Embryonic facial prominence (tissue), 1 donor: ENCODE results near the gene METTL4.
A peak's percentile ranks its signal among the peaks of the same experiment; 100 is the strongest.
"Not testable (repeated sequence)": the region's sequence is repeated elsewhere in the genome, so short reads cannot be mapped to it uniquely, and the experiment has no call there.

Experiments used
- DNase-seq: peaks from one replicate; pipeline ENCODE4 v3.0.0-alpha.2; 2016; ENCODE audit errors: extremely low spot score

METTL4 gene

GRCh38 chr18:2559249-2559648 lies 12.1 kb downstream of the METTL4 start:
- no peak for DNase-seq

GRCh38 chr18:2557536-2557935 lies 13.8 kb downstream of the METTL4 start:
- DNase-seq = no peak

- DNase-seq = no peak
Observed at GRCh38 chr18:2555895-2556294, 15.4 kb downstream of the METTL4 start.

DNA sequence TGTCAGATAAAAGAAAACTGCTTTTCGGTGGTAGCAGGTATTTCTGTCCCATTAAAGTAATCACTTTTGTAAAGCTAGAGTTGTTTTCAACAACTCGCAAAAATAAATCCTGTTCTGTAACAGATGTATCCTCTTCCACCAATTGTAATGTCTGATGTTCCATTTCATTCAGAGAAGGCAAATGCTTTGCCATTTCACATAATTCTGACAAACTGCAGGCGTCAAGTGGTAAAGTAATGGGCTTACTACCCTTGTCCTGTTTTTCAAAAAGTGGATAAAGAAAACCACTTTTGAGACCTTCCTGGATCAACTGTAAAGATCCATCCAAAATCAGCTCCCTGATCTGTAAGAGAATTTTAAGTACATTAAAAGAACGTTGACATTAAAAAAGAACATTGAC lies 16.6 kb downstream of the METTL4 start:
- no peak for DNase-seq

GRCh38 chr18:2551425-2551824 lies 19.9 kb downstream of the METTL4 start:
- no peak for DNase-seq

DNA sequence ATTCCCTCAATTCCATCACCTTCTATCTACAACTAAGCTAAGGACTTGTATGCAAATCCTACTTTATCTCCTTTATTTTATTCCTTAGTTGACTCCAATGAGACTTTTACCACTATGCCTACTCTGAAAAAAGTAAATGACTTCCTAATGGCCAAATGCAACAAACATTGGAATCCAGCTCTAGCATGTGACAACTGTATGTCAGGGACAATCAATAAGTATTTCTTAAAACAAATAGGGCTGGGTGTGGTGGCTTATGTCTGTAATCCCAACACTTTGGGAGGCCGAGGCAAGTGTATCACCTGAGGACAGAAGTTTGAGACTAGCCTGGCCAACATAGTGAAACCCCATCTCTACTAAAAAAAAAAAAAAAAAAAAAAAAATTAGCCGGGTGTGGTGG lies 21.8 kb downstream of the METTL4 start:
- no peak for DNase-seq

GRCh38 chr18:2547477-2548087 lies 23.7 kb downstream of the METTL4 start:
- peak; percentile 49 for DNase-seq

DNA sequence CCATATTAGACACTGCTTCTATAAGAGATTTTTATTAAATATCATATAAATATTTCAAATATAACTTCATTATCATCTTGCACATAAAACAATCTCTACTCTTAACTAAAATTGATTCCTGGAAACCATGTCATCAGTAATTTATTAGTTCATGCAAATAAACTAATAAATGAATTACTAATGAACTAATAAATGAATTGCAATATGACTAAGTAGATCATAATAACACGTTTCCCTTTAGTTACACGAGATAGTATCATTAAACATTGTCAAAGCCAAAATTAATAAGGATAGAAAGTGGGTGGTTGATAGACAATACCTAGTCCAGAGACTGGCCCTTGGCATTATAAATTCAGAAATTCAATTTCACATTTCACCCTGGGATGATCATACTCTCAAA lies 26.1 kb downstream of the METTL4 start:
- no peak for DNase-seq

DNA sequence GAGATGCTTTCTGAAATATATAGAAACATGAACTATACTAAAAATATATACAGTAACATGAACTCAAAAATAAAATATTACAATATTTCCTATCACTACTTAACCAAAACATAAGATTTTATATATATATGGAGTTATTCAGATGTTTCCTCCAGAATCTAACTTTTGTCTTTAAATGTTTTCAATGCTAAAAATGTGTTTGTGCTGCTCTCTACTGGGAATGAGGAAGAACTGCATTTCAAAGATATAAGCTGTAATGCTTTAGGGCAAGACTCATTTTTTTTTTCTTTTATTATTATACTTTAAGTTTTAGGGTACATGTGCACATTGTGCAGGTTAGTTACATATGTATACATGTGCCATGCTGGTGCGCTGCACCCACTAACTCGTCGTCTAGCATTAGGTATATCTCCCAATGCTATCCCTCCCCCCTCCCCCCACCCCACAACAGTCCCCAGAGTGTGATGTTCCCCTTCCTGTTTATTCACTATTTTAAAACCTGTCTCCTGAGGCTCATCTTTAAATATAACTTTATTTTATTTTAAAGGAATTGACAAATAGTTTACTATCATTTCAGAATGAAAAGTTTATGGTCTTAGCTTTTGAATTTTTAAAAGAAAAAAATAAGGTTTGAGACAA lies 29.3 kb downstream of the METTL4 start:
- peak; percentile 65 for DNase-seq

GRCh38 chr18:2540575-2540974 lies 30.7 kb downstream of the METTL4 start:
- no peak for DNase-seq

GRCh38 chr18:2538844-2539243 lies 32.5 kb downstream of the METTL4 start:
- DNase-seq = no peak

DNA sequence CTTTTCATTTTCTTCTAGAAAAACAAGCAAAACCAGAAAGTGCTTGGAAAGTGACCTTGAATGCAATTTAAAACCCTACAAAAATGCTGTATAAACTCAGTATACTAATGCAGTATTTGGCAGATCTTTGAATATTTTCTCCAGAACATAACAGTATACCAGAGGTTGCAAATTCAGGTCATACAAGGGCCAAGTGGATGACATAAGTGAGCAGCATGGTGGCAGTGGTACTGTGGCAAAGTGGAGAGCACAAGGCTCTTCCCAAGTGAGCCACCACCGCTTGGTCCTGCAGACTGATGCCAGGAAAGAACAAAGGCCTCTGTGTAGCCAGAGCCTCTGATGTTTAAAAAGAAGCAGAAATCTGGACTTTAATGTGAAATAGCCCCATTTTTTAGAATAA lies 33.1 kb downstream of the METTL4 start:
- DNase-seq = no peak

DNA sequence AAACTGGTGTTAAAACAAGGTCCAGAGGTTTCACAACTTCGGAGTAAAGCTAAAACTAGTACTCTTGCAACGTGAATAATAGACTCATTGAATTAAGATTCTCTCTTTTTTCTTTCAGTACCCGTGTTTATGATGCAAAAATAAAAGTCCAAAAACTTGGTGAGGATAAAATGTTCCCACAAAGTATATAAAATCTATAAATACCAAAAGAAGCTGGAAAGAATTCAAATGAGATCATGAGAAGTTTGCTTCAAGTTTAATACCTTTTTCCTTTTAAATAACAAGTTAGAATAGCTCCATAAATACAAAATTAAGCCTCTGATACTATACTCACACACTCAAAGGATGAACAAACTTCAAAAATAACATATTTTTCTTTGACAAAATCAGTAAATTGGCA lies 34.0 kb downstream of the METTL4 start:
- no peak for DNase-seq

GRCh38 chr18:2536493-2536892 lies 34.8 kb downstream of the METTL4 start:
- no peak for DNase-seq

GRCh38 chr18:2536063-2536462 lies 35.2 kb downstream of the METTL4 start:
- no peak for DNase-seq

DNA sequence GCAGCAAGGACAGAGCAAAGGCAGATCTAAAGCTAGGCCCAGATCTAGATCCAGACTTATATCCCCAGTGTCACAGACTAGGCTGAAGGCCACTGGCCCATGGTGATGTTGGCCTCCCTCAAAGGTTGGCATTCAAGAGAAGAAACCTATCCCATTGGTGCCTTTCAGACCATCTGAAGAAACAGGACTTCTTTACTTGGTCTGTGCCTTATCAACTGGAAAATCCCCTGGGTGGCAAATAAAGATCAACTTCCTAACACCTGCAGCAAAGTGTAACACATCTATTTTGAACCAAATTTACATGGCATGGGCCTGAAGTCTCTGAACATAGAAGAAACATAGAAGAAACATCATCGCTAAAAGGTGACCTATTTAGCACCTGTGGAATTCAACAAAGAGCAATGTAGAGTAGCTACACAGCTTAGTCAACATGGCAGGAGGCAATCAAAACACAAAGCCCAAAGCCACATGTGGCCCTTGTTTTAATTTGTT lies 35.8 kb downstream of the METTL4 start:
- no peak for DNase-seq

DNA sequence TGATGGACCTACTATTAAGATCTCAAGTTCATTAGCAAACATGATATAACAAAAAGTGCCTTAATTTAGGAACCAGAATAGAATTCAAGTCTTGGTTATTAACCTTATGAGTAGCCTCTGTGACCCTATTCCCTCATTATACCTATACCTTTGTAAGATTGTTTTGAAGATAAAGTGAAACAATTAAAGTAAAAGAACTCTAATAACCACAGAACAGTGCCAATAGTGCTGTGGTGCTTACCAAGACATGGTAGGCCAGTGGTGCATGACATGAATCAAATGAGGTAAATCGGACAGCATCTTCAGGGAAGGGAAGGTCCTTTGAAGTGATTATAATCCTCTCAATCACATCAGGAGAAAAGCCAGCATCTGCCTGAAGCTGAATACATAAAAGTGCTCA lies 36.4 kb downstream of the METTL4 start:
- DNase-seq = no peak

GRCh38 chr18:2532797-2533196 lies 38.5 kb downstream of the METTL4 start:
- DNase-seq = no peak

- DNase-seq = no peak
Observed at GRCh38 chr18:2531751-2532150, 39.6 kb downstream of the METTL4 start.

GRCh38 chr18:2529154-2529553 lies 42.2 kb downstream of the METTL4 start:
- DNase-seq = no peak

- DNase-seq = no peak
Observed at GRCh38 chr18:2526329-2526728, 45.0 kb downstream of the METTL4 start.

- DNase-seq = not testable (repeated sequence)
Observed at GRCh38 chr18:2524794-2525198, 46.5 kb downstream of the METTL4 start.

DNA sequence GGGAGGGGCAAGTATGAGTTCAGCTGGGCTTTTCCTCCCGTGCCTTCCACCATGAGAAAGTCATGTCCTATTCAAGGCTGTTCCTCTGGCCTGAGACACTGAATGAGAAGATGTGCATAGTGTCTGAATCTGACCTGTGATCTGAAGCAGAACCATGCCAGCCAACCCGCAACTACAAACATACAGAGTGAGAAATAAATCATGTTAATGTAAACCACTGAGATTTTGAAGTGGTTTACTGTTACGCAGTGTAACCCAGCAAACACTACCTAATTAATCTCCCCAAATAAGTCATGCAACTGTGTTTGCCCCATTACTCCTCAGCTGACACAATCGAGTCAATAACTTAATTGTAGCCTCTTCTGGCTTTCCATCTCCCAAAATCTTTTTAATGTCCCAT lies 49.2 kb downstream of the METTL4 start:
- DNase-seq = no peak

DNA sequence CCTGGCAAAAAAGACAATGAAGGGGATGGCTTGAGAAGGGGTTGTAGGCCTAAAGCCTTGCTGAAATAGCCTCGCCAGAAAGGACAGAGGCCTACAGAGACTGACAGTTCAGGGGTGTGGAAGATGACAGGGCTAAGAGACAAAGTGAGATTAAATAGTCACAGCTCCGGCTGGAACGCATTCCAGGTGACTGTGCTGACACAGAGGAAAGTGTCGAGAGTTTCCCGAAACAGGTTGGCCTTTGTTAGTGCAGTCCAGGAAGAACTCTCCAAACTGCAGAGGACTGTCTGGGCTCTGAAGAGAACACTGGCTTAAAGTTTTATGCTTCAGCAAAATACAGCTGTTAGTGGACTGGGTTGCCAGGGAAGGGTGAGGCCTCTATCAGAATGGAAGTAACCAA lies 52.8 kb downstream of the METTL4 start:
- no peak for DNase-seq
